ENCODE data around the gene PGM1. TPM values are rescaled to one million over a fixed set of nuclear protein-coding genes. Genes with fewer than 3 reads are reported as not detected.
A peak's percentile ranks its signal among the peaks of the same experiment; 100 is the strongest.

Gene PGM1
- total and polyA plus RNA-seq, 2 of the 13 experiments (the other 11 are each of a cell fraction or from before 2014, with no cell fraction given): 51.6 to 105 TPM

- Histone ChIP-seq H3K36me3 (replicated peaks in 1 of 2; ENCODE audit: control insufficient read depth in 1 of 2, insufficient read depth in 2 of 2, low read length in 2 of 2) (peaks cover 3 to 13% of the 10 kb centered on the region in 2 experiments; a peak in 4 of 5 replicates), H3K27me3 (ENCODE audit: control insufficient read depth in 1 of 2, insufficient read depth in 2 of 2, low read length in 2 of 2) (no peaks in the 10 kb centered on the region), H3K9ac (ENCODE audit: insufficient read depth, low read depth, low read length) (no peak overlapping the region), H3K4me3 (replicated peaks in 1 of 3; ENCODE audit: insufficient read depth in 1 of 3, low read depth in 2 of 3, low read length in 3 of 3) (no peak overlapping the region), H3K79me2 (ENCODE audit: insufficient read depth, low read length) (peaks cover 51% of the 10 kb centered on the region), H3K27ac (ENCODE audit: extremely low read length, insufficient read depth, low read length) (no peak overlapping the region), H3K9me3 (ENCODE audit: low read length) (no peaks in the 10 kb centered on the region), H4K20me1 (ENCODE audit: insufficient read depth, low read length) (no peaks in the 10 kb centered on the region), H2AFZ (ENCODE audit: low read length) (no peak overlapping the region), H3K4me2 (ENCODE audit: low read depth, low read length) (no peak overlapping the region), H3K4me1 (ENCODE audit: insufficient read depth, low read length) (peaks cover 59% of the 10 kb centered on the region)
- TF ChIP-seq NCOR1 (IDR thresholded peaks at IDR 0.05; ENCODE audit: borderline replicate concordance, low read length) (no peak), HNRNPLL (IDR thresholded peaks at IDR 0.05; ENCODE audit: low read depth, low read length, poor library complexity, severe bottlenecking) (no peak), MED13 (CRISPR knock-in tag; IDR thresholded peaks at IDR 0.05) (no peak), KIAA2018 (CRISPR knock-in tag; IDR thresholded peaks at IDR 0.05; ENCODE audit: borderline replicate concordance) (no peak), ZBTB33 (CRISPR knock-in tag; IDR thresholded peaks at IDR 0.05) (peak; percentile 95), RCOR2 (CRISPR knock-in tag; IDR thresholded peaks at IDR 0.05) (no peak), THAP8 (CRISPR knock-in tag; IDR thresholded peaks at IDR 0.05; ENCODE audit: borderline replicate concordance) (no peak), FOXA1 (IDR thresholded peaks at IDR 0.05) (no peak), FOXA1 (CRISPR knock-in tag; IDR thresholded peaks at IDR 0.05) (0 out of 2 replicates have a peak, but pooled peaks have one; percentile 15), RFX5 (IDR thresholded peaks at IDR 0.05; ENCODE audit: low read depth, low read length) (no peak)
- BruUV-seq (replicated peaks): no TSS peak
- ChIA-PET POLR2A (no interaction called here), CTCF (ENCODE audit: low intra/inter-chr PET ratio, low total read pairs) (no interaction called here)
- ATAC-seq (no peak), FAIRE-seq (no peak), DNase-seq (ENCODE audit: low spot score) (no peak)
- WGBS (ENCODE audit: low lambda C conversion rate): 92% methylated on average over 4 of the region's 4 CpGs
- intact Hi-C loops (cut with micrococcal nuclease; ENCODE audit: unreplicated experiment): loop anchor here (5.0 to 10.0 kb wide), 3 partner anchors 55 to 298 kb away; no protein-coding TSS in a partner anchor
- in situ Hi-C loops (cut with HindIII; ENCODE audit: extremely low pct_ligation_motif_present, low pct_unique_long_range_greater_than_20kb): loop anchor here (5.0 to 25.0 kb wide), 3 partner anchors 293 to 623 kb away; no protein-coding TSS in a partner anchor
Measured at GRCh38 chr1:63619558-63619957, 26.3 kb downstream of the PGM1 start.

Measured in HepG2 (cell line).